ENCODE data around the gene MRPL34.

The MRPL34 gene

GRCh38 chr19:17332360-17332676, 26.6 kb downstream of the MRPL34 start:
- Histone ChIP-seq H3K4me1 (ENCODE audit: low read length) (peaks cover 17% of the 10 kb centered on the region), H3K4me3 (ENCODE audit: low read length) (no peak overlapping the region), H3K79me2 (ENCODE audit: low read length) (peaks cover 3% of the 10 kb centered on the region; the same call in 1 of the 2 replicates), H2AFZ (ENCODE audit: low read depth, low read length) (no peak overlapping the region), H4K20me1 (ENCODE audit: insufficient read depth, low read length) (no peaks in the 10 kb centered on the region), H3K36me3 (replicated peaks; ENCODE audit: low read depth, low read length) (peaks cover 8% of the 10 kb centered on the region), H3K4me2 (ENCODE audit: low read length) (no peak overlapping the region), H3K27me3 (ENCODE audit: low read depth, low read length) (no peaks in the 10 kb centered on the region), H3K27ac (ENCODE audit: low read length) (no peak overlapping the region), H3K9me3 (ENCODE audit: insufficient read depth, low read length) (no peaks in the 10 kb centered on the region), H3K9ac (ENCODE audit: low read length) (no peak overlapping the region)
- no peak for TF ChIP-seq EZH2phosphoT487 (IDR thresholded peaks at IDR 0.05; ENCODE audit: low read depth)
- TF ChIP-seq CTCF (IDR thresholded peaks at IDR 0.05; ENCODE audit: low read depth, low read length), result no peak

GRCh38 chr19:17332677-17333581, 27.3 kb downstream of the MRPL34 start:
- no peak for TF ChIP-seq CTCF (IDR thresholded peaks at IDR 0.05; ENCODE audit: low read depth, low read length)
- no peak for TF ChIP-seq EZH2phosphoT487 (IDR thresholded peaks at IDR 0.05; ENCODE audit: low read depth)
- H3K4me3 ChIP-seq (ENCODE audit: low read length), result no peak overlapping the region
- H3K4me2 ChIP-seq (ENCODE audit: low read length), result no peak overlapping the region

GRCh38 chr19:17333611-17334413, 28.1 kb downstream of the MRPL34 start:
- peak overlapping the region; percentile 70 for H2AFZ ChIP-seq (ENCODE audit: low read depth, low read length)
- H3K27me3 ChIP-seq (ENCODE audit: low read depth, low read length), result no peaks in the 10 kb centered on the region
- H3K4me3 ChIP-seq (ENCODE audit: low read length), result peak overlapping the region; percentile 79
- H3K79me2 ChIP-seq (ENCODE audit: low read length), result peaks cover 14% of the 10 kb centered on the region
- H3K4me2 ChIP-seq (ENCODE audit: low read length), result peak overlapping the region; percentile 82
- H3K4me1 ChIP-seq (ENCODE audit: low read length), result peaks cover 24% of the 10 kb centered on the region
- TF ChIP-seq EZH2phosphoT487 (IDR thresholded peaks at IDR 0.05; ENCODE audit: low read depth) (no peak), CTCF (IDR thresholded peaks at IDR 0.05; ENCODE audit: low read depth, low read length) (no peak)
- H3K9me3 ChIP-seq (ENCODE audit: insufficient read depth, low read length), result no peaks in the 10 kb centered on the region
- peak overlapping the region; percentile 32 for H3K27ac ChIP-seq (ENCODE audit: low read length)
- peaks cover 11% of the 10 kb centered on the region for H3K36me3 ChIP-seq (replicated peaks; ENCODE audit: low read depth, low read length)
- peak overlapping the region; percentile 73 for H3K9ac ChIP-seq (ENCODE audit: low read length)
- no peaks in the 10 kb centered on the region for H4K20me1 ChIP-seq (ENCODE audit: insufficient read depth, low read length)

More at GRCh38 chr19:17332677-17333581, 27.3 kb downstream of the MRPL34 start:
- Histone ChIP-seq H3K9me3 (ENCODE audit: insufficient read depth, low read length) (no peaks in the 10 kb centered on the region), H2AFZ (ENCODE audit: low read depth, low read length) (no peak overlapping the region), H4K20me1 (ENCODE audit: insufficient read depth, low read length) (no peaks in the 10 kb centered on the region), H3K79me2 (ENCODE audit: low read length) (peaks cover 6% of the 10 kb centered on the region), H3K27ac (ENCODE audit: low read length) (no peak overlapping the region), H3K36me3 (replicated peaks; ENCODE audit: low read depth, low read length) (peaks cover 8% of the 10 kb centered on the region), H3K27me3 (ENCODE audit: low read depth, low read length) (no peaks in the 10 kb centered on the region), H3K9ac (ENCODE audit: low read length) (no peak overlapping the region), H3K4me1 (ENCODE audit: low read length) (peaks cover 17% of the 10 kb centered on the region)
